ENCODE measurements around the gene MAB21L2.

MAB21L2 gene

GRCh38 chr4:150573534-150573933, 8.4 kb upstream of the MAB21L2 start:
- no peak for DNase-seq (ENCODE audit: low read depth in 1 of 2, low spot score in 1 of 2)
- H3K4me3 ChIP-seq (replicated peaks; ENCODE audit: insufficient read depth, low read length) = no peak overlapping the region
- H3K27me3 ChIP-seq (ENCODE audit: insufficient read depth, poor library complexity, severe bottlenecking) = no peaks in the 10 kb centered on the region
- H3K27ac ChIP-seq (replicated peaks) = no peak overlapping the region
- TF ChIP-seq POLR2AphosphoS5 (IDR thresholded peaks at IDR 0.05; ENCODE audit: low read depth) (no peak), REST (IDR thresholded peaks at IDR 0.05; ENCODE audit: insufficient replicate concordance, low read depth) (no peak), SPI1 (IDR thresholded peaks at IDR 0.05; ENCODE audit: borderline replicate concordance, low read depth) (no peak), CTCF (IDR thresholded peaks at IDR 0.05; ENCODE audit: insufficient read depth, low read length) (no peak), GABPA (IDR thresholded peaks at IDR 0.05; ENCODE audit: low read depth) (no peak)

- H3K27me3 ChIP-seq (ENCODE audit: insufficient read depth, poor library complexity, severe bottlenecking) = no peaks in the 10 kb centered on the region
- H3K4me3 ChIP-seq (replicated peaks; ENCODE audit: insufficient read depth, low read length) = no peak overlapping the region
- no peak for DNase-seq (ENCODE audit: low read depth in 1 of 2, low spot score in 1 of 2)
- no peak overlapping the region for H3K27ac ChIP-seq (replicated peaks)
- TF ChIP-seq CTCF (IDR thresholded peaks at IDR 0.05; ENCODE audit: insufficient read depth, low read length) (no peak), REST (IDR thresholded peaks at IDR 0.05; ENCODE audit: insufficient replicate concordance, low read depth) (no peak), SPI1 (IDR thresholded peaks at IDR 0.05; ENCODE audit: borderline replicate concordance, low read depth) (no peak), POLR2AphosphoS5 (IDR thresholded peaks at IDR 0.05; ENCODE audit: low read depth) (no peak), GABPA (IDR thresholded peaks at IDR 0.05; ENCODE audit: low read depth) (no peak)
Measured at GRCh38 chr4:150574678-150575077, 7.3 kb upstream of the MAB21L2 start.

- TF ChIP-seq SPI1 (IDR thresholded peaks at IDR 0.05; ENCODE audit: borderline replicate concordance, low read depth) (no peak), GABPA (IDR thresholded peaks at IDR 0.05; ENCODE audit: low read depth) (no peak), POLR2AphosphoS5 (IDR thresholded peaks at IDR 0.05; ENCODE audit: low read depth) (no peak), REST (IDR thresholded peaks at IDR 0.05; ENCODE audit: insufficient replicate concordance, low read depth) (no peak), CTCF (IDR thresholded peaks at IDR 0.05; ENCODE audit: insufficient read depth, low read length) (no peak)
- Histone ChIP-seq H3K4me3 (replicated peaks; ENCODE audit: insufficient read depth, low read length) (no peak overlapping the region), H3K27me3 (ENCODE audit: insufficient read depth, poor library complexity, severe bottlenecking) (no peaks in the 10 kb centered on the region), H3K27ac (replicated peaks) (no peak overlapping the region)
- no peak for DNase-seq (ENCODE audit: low read depth in 1 of 2, low spot score in 1 of 2)
Measured at GRCh38 chr4:150577796-150578195, 4.2 kb upstream of the MAB21L2 start.
